Measurements from ENCODE around the gene XRCC3.
A peak's percentile ranks its signal among the peaks of the same experiment; 100 is the strongest.

XRCC3 gene

DNA sequence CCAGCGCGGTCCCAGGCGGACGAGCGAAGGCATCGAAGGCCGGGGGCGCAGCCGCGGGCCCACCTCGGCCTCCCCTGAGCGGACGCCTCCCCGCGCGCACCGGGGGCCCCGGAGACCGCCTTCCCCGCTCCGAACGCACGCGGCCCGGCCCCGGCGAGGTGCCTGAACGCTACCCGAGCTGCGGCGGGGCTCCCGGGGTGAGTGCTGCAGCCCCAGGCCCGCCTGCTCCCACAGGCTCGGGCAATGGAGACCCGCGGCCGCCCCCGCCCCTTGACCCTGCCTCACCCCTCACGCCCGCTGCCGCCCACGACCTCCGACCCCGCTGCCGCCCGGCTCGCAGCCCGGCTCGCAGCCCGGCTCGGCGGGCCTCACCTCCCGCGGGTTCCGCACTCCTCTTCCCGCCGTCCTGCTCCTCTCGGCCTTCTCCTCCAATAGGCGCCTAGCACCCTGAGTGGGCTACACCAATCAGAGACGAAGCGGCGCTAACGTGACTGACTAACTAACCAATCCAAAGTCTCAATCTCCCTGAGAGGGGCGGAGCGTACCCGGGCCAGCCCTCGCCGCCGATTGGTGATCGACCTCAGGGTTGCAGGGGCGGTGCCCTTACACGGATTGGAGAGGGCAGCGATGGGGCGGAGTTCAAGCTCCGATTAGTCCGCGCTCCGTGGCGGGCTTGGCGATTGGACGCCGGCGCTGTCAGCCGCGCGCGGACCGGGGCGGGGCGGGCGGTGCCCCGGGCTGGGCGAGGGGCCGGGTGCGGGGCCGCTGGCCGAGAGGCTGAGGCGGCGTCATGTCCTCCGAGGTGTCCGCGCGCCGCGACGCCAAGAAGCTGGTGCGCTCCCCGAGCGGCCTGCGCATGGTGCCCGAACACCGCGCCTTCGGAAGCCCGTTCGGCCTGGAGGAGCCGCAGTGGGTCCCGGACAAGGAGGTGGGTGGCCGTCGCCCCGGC is at the start of gene XRCC3, which contains the start of gene ZFYVE21:
XRCC3 (minus strand) TSS at position 400 of the 949 bp plus-strand sequence. CDS start 4,364 bp downstream, outside the sequence.
ZFYVE21 (plus strand) TSS at position 759 of the 949 bp plus-strand sequence; CDS start at position 791, 32 bp downstream.
- DNase-seq = peak; percentile 100

DNA sequence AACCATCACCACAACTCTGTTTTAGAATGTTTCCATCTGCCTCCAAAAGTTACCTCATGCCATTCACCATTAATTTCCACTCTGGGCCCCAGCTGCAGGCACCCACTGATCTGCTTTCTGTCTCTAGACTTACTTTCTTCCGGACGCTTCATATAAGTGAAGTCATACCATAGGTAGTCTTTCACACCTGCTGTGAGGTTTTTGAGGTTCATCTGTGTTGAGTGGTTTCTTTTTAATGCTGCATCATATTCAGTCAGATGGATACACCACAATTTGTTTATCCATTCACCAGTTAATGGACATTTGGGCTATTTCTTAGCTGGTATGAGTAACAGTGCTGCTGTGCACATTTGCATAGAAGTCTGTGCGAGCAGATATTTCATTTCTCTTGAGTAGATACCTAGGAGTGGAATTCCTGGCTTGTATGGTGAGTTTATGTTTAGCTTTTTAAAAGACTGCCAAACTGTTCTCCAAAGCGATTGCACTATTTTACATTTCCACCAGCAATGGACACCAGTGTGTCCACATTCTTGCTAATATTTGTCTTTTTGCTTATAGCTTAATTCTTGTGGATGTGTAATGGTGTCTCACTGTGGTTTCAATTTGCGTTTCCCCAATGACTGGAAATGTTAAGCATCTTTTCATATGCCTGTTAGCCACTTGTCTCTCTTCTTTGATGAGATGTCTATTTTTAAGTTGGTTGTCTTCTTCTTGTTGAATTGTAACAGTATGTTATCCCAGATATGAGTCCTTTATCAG is 48.7 kb upstream of the XRCC3 start:
- no peak for DNase-seq

DNA sequence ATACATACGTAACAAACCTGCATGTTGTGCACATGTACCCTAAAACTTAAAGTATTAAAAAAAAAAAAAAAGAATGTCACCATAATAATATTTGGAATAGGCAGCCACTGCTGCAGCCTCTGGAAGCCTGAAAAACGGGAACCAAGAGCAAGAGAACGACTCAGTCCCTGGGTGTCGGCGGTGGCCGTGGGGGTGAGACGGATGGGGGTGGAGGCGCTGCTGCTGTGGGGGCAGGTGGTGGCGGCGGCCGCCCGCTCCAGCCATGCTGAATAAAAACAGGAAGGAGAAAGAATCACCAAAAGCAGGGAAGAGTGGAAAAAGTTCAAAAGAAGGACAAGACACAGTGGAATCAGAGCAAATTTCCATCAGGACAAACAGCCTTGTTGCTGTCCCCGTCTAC is 47.3 kb upstream of the XRCC3 start:
- no peak for DNase-seq

DNA sequence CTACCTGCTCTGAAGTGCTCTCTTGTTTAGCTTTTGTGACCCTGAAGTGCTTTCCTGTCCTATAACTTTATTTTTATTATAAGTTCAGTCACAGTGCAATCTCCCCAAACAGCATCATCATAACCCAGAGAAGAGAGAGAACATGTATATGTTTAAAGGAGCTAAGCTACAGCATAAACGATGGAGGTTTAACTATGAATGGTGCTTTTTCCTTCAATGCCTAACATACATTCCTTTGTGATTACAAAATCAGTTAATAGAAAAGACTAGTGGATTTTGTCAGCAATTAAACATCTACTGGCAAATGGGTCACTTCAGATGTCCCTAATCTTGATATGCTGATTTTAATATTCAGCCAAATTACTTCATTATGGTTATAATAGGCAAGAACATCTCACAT is 46.8 kb upstream of the XRCC3 start:
- DNase-seq = no peak

DNA sequence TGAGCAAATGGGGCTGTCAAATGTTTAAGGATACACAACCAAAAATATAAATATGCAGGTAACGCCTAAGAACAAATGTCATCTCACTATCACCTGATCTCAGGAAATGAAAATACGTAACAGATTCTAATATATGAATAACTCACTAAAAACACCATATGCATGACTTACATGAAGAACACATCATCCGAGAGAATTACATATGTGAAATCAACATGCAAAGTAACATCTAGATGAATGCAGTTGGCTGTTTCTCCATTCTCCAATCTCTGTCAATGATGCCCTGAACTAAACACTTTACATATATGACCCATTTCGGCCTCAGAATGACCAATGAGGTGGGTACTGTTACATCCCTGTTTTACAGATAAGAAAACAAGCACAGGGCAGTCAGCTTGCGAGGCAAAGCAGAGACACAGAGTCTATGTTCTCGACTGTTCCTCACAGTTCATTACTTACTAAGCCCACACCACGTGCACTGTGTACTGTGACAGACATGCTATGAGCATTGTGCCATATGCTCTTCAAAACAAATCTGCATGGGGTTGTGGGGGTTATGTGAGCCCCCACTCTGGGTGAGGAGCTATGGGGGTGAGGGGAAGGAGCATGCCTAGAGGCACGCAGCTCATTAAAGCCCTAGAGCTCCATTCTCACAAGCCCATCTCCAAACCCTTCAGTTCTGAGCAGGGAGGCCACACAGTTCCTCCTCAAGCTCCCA is 43.0 kb upstream of the XRCC3 start:
- no peak for DNase-seq

DNA sequence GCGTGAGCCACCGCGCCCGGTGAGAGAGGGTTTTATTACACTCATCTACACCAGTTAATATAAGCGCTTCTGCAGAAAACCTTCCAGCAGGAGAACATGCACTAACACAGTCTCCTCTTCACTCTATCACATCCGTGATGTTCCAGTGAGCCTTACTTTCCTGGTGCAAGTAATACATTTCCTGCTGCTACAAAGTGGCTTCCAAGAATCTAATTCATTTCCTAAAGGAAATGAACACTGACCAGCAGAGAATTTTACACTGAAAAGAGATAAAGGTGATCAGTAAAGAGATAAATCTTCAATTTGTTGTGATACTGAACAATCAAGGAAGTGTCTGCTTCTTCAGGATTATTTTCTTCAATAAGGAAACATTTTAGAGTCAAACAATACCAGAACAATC is 39.8 kb upstream of the XRCC3 start:
- no peak for DNase-seq

DNA sequence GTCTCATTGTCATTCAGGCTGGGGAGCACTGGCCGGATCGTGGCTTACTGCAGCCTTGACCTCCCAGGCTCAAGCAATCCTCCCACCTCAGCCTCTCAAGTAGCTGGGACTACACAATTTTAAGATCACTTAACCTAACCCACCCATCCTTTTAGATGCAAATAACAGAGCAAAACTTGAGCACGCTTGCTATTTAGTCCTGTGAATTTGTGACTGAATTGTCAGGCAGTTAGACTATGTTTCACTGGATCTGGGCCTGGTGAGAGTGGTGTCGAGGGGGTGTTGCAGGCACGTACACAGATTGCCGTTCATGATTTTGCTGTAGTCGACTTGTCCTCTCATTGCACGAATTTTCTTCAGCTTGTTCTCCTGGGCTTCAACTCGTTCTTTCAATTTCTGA is 38.5 kb upstream of the XRCC3 start:
- no peak for DNase-seq

DNA sequence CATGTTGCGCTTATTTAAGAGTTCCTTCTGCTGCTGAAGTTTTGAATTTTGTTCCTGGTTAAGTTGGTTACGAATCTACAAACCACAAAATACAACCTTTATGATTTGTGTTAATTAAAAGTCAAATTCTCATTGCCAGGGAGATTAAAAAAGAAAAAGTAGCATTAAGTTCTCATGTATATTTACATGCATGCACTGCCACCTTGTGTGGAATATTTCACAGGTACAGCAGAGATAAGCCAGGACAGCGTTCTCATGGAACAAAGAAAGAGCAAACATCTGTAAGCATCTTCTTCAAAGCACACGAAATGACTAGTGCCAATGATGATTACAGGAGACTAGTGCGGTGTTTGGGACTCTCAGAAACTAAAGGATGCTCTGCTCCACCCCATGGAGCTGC is 34.6 kb upstream of the XRCC3 start:
- no peak for DNase-seq

DNA sequence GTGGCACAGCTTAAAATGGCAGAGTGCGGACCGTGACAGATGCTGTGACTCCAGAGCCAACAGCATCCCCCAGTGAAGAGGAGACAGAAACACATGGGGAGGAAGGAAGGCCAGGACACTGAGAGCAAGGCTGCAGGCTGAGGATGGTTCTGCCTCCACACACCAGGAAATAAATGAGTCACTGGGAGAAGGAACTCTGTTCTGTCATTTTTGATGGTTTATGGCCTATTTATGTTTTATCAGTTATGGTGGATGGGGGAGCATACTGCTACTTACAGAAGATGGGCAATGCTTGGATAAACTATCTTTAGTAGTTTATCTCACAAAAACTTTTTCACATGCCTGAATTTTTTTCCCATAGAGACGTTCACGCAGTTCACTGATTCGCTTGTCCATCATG is 34.2 kb upstream of the XRCC3 start:
- no peak for DNase-seq

DNA sequence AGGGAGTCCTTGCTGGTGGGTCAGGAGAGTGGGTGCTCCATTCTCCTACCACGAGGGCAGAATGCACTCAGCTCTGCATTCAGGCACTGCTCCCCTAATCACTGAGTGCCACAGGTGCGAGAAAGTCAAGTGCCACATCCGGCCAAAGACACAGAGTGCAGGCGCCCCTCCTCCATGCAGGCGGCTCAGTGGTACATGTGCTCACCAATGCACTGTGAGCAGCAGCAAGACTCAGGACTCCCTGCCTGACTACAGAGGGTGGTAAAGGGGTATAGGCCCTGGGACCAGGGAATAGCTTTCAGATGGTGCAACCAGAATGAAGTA is 33.2 kb upstream of the XRCC3 start:
- DNase-seq = no peak

DNA sequence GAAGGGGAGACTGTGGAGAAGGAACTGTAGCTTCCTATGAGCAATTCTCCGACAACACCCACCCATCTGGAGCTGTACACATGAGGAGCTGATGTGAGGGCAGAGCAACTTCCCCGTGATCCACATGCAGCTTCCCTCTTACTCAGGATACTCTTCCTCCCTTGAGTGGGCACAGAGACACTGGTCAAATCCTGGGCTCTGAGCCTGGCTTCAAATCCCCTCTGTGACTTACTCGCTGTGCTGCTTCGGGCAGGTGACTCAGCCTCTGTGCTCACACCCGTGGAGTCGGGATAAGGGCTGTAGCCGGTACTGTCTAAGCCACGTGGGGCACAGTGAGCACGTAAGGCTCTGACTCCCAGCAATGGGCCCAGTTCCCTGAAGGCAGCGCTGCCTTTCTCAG is 31.4 kb upstream of the XRCC3 start:
- no peak for DNase-seq

DNA sequence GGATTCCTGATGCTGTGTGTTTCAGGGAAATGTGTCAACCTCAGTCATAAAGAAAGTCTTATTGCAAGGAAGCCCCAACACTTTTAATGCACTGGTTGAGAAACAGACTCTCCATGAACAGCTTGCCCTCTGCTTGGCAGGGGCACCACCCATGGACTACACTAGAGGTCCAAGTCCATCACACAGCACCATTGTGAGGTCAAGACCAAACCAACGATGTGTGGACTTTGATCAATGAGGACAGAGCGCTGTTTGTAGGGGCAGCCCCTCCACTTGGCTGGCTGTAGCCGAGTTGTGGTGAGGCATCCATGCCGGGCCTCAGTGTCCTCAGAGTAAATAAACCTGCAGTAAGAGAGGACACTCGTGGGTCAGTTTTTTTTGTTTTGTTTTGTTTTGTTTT is 30.2 kb upstream of the XRCC3 start:
- DNase-seq = no peak

DNA sequence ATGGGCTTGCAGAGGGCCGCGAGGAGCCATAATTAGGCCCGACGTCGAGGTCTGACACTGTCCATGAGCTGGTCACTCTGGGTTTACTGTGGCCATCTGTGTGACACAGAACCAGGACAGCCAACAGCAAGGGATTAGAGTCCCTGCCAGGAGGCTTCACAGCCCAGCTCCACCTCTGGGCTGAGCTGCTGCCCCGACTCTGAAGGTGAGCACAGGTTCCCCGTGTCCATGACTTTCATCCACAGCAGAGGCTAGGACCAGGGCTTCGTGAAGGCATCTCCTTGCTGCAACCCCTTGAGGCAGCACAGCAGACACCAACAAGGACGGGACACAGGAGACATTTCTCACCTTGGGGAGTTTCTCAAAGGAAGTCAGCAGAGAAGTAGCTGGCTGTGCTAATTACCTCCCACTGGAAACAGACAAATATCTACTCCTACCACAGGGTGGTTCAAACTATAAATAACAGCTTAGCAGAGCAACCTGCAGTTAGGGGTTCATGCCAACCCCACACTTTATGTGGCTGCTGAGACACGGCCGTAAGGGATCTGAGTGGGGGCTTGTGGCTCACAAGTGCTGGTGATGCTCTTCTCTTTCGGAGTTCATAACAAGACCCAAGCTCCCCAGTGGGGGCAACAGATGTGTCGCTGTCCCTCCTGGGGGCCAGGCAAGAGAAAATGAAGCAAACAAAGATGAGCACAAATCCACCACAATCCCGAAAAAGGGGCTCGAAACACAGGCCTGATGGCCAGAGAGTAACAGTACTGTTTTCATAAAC is 29.6 kb upstream of the XRCC3 start:
- DNase-seq = no peak

DNA sequence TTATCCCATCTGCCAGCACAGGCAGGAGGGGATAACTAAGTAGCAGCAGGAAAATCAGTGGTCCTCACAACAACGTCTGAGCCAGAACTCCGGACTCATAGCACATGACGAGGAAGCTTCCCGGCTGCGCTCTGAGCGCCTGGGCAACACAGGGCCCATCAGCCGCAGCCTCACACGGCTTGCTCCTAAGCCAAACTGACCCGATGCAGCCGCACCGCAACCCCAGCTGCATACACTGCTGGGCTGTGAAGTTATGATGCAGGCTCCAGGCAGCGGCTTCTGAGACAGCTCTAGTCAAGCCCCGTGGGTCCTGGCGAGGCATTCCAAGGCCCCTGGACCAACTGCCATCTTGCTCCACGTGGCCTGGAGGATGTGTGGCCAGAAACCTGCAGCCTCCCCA is 28.4 kb upstream of the XRCC3 start:
- DNase-seq = no peak

DNA sequence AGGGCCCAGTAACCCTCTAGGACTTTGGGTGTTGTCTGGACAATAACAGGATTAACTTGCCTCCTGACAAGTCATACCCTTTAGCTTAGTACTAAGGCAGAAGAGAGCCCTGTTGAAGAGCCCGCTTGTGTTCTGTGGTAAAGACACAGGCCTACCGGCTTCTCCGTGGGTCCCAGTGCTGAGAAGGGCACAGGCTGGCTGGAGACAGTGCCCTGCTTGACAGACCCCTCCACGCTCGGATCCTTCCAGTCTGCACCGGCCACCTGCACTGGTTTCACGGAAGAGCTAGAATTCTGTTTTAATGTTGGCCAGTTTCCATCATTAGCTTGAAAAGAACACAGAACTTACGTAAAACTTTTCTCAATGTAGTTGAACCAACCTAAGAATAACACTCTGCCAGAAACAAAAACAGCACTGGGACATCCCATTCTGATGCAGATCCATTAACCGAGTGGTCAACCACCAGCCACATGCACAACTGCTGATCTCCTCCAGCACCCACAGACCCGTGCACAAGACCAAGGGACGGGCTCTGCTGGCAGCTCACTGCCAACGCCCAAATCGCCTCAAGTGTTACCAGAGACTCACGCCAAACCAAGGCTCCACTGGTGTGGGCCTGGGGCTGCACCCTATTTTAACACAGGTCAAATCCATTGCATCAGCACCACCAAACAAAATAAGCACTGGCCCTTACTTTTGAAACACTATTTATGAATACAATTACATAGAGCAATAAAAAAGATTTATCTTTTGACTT is 27.4 kb upstream of the XRCC3 start:
- DNase-seq = no peak

DNA sequence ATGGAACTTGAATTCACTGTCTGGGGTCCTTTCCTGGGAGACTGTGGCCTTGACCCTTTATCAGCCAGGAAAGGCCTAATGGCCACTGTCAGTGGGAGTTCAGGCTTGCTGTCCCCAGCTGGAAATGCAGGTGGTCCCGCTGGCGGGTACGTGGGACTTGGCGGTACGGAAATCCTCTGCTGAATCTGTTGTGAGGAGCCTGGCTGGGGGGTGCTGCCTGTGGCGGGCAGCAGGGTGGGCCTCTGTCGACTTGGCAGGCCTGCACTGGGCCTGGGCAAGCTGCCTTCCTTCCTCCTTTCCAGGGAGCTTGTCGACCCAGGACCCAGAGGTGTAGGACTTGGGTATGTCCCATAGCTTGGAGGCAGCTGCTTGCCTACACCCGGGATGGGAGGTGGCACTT is 26.6 kb upstream of the XRCC3 start:
- no peak for DNase-seq

DNA sequence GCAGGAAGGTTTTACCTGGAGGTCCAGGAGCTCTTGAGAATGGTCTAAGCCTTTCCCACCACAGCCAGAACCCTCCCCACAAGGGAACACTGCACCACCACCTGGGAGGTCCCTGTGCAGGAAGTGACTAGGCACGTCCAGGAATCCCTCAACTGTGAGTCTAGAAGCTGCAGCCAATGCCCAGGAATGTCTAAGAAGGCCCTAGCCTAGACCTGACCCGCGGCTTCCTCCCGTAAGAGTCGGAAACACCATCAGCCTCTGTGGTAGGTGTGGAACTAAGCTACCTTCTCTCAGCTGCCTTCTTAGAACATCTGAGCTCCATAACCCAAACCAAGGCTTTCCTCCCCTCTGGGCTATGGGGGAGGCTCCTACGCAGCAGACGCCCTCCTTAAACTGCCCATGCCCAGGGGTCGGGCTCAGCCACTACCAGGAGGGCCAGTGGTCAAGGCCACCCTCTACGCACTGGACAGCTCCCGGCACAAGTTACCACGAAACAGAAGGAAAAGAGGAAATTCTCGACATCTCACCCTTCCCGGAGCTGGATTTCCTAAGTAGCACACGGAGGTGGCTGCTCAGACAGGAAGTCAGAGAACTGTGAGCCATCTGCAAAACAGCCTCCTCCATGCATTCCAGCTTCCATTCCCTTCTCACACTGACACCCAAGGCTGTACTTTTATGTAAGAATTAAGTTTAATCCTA is 25.9 kb upstream of the XRCC3 start:
- no peak for DNase-seq

DNA sequence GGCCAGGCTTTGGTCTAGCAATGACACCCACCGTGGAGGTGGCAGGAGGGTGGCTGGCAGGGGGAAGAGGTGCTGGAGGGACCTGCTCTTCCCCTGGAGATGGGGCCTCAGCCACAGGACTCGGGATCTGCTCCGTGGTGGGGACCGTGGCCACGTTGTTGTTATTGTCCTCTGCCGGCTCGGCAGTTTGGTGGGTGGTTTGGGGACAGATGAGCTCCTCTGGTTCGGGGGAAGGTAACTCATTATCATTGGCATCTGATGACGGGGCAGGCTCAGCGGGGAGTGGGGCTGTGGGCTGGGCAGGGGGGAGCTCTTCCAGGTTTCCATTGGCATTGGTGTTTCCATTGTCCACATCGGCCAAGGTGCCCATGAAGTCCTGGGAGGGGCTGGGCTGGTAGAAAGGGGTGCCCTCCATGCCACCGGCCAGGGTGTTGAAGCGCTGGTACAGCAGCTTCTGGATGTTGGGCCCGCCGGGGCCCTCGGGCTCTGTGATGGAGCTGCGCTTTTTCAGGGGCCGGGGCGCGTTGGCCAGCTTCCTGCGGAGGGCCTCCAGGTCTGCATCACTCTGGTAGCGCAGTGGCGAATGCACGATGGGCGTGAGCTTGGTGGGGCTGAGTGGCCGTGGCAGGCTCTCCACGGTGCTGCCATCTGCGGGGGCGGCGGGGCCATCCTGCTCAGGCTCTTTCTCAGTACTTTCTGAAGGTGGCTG is 24.7 kb upstream of the XRCC3 start:
- peak; percentile 15 for DNase-seq

DNA sequence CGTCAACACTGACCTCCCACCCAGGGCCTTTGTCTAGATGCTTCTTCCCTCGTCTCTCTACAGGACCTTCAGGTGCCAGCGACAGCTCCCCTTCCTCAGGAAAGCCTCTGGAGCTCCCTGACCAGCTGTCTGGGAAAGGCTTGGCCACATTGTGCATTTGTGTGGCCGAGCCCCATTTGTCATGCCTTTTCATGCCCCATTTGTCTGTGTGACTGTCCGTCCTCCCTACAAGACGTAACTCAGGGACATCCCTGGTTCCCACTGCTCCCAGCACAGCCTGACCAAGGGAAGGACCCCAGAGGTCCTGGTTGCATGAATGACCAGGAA is 24.2 kb upstream of the XRCC3 start:
- DNase-seq = no peak

DNA sequence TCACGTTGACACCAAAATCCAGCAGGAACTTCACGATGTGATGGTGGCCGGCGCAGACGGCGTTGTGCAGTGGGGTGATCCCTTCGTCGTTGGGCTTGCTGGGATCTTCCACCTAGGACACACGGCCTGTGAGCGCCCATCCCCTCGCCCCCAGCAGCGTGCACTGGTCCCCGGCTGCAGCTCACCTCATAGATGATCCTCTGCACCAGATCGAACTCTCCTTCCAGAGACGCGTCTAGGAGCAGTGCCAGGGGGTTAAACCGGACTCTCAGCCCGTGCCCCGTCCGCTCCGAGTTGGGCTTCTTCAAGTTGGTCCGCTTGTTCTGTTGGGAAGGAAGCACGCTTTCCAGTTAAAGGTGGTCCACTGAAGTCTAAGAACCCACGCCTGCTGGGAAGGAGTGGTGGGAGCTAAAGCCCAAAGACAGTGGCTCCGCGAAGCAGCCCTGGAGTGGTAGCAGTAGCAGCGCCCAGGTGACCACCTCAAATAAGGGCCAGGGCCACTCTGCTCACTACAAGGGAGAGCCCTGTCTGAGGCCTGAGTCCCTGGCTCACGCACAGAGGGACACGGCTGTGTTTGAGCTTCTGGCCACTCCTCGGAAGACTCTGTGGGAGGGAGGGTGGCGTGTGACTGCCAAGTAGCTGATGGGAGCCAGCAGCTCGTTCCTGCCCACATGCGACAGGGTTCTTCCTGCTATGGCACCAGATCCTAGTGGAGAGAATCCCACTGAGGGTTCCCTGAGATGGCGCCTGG is 23.6 kb upstream of the XRCC3 start:
- peak; percentile 19 for DNase-seq
